Endodermal cell (in vitro differentiated cells): ENCODE data around the gene TRMT2A. TPM values are rescaled to one million over a fixed set of nuclear protein-coding genes. Genes with fewer than 3 reads are reported as not detected.
A peak's percentile ranks its signal among the peaks of the same experiment; 100 is the strongest.

Experiments
- DNase-seq: peaks from one replicate; pipeline ENCODE4 v3.0.0-alpha.2; 2017
- H3K27ac ChIP-seq: 2 replicates; pipeline ENCODE4 v1.5.1; 2013; ENCODE audit warnings: mild to moderate bottlenecking, low read depth, low read length, moderate library complexity
- H3K27me3 ChIP-seq: 2 replicates; pipeline ENCODE4 v1.6.1; 2013; ENCODE audit warnings: mild to moderate bottlenecking, low read length, moderate library complexity; ENCODE audit not compliant: insufficient read depth, control insufficient read depth, poor library complexity, severe bottlenecking
- H3K36me3 ChIP-seq: 2 replicates; pipeline ENCODE4 v1.7.0; 2013; ENCODE audit warnings: mild to moderate bottlenecking, low read length, moderate library complexity; ENCODE audit not compliant: control insufficient read depth, insufficient read depth
- H3K4me1 ChIP-seq: one replicate; pipeline ENCODE4 v1.7.0; 2013; ENCODE audit warnings: low read length; ENCODE audit not compliant: control insufficient read depth, insufficient read depth
- H3K4me3 ChIP-seq: 2 replicates; pipeline ENCODE4 v1.5.1; 2013; ENCODE audit warnings: mild to moderate bottlenecking, low read length, moderate library complexity
- H3K9ac ChIP-seq: 2 replicates; pipeline ENCODE4 v1.6.1; 2013; ENCODE audit warnings: mild to moderate bottlenecking, low read length, moderate library complexity; ENCODE audit not compliant: poor library complexity, severe bottlenecking; ENCODE audit errors: extremely low read depth
- H3K9me3 ChIP-seq: 2 replicates; pipeline ENCODE4 v1.6.1; 2013; ENCODE audit warnings: mild to moderate bottlenecking, low read length, moderate library complexity; ENCODE audit not compliant: control insufficient read depth
- H3K27ac Mint-ChIP-seq: 2 replicates; pipeline ENCODE4 v1.8.0; 2020; ENCODE audit warnings: mixed read lengths
- H3K27me3 Mint-ChIP-seq: 2 replicates; pipeline ENCODE4 v1.8.0; 2021; ENCODE audit warnings: mild to moderate bottlenecking, mixed read lengths; ENCODE audit not compliant: insufficient read depth
- H3K36me3 Mint-ChIP-seq: 2 replicates; pipeline ENCODE4 v1.8.0; 2020; ENCODE audit warnings: low read depth, mixed read lengths
- H3K4me1 Mint-ChIP-seq: 2 replicates; pipeline ENCODE4 v1.8.0; 2020; ENCODE audit warnings: mixed read lengths
- H3K4me3 Mint-ChIP-seq: 2 replicates; pipeline ENCODE4 v1.8.0; 2020; ENCODE audit warnings: mild to moderate bottlenecking, moderate library complexity, mixed read lengths
- H3K9me3 Mint-ChIP-seq: 2 replicates; pipeline ENCODE4 v1.8.0; 2020; ENCODE audit warnings: mild to moderate bottlenecking, mixed read lengths
- WGBS, 2 experiments: methylation state at CpG; one replicate each; pipeline versions ENCODE4 v1.1.5 to v1.1.7; 2013; ENCODE audit warnings: missing lambda C conversion rate in 2 of 2, mixed read lengths in 1 of 2; ENCODE audit not compliant: insufficient coverage in 1 of 2, insufficient read length in 1 of 2; 5-methylcytosine and 5-hydroxymethylcytosine counted together
- total RNA-seq, 2 donors: library from RNA; stranded (reverse); fragmentation: NEBNext Ultra II Directional in 1 of 2; extraction: Animal tissue kit (Norgen Biotek cat#: 25700) in 1 of 2; gene quantifications; 2 replicates in 1 of 2; 3 replicates in 1 of 2; pipeline ENCODE4 v1.2.1, GENCODE V29; 2021
- TF ChIP-seq, protein P1 (sequence below): fragments of 200-600 bp; sonication (generic); conservative IDR thresholded peaks from 2 replicates; pipeline ENCODE4 v1.5.0; 2021; ENCODE audit warnings: antibody characterized with exemption, mild to moderate bottlenecking

Gene TRMT2A
- total RNA-seq, 2 donors from 2014 or later, result 45.6 to 55.2 TPM

DNA sequence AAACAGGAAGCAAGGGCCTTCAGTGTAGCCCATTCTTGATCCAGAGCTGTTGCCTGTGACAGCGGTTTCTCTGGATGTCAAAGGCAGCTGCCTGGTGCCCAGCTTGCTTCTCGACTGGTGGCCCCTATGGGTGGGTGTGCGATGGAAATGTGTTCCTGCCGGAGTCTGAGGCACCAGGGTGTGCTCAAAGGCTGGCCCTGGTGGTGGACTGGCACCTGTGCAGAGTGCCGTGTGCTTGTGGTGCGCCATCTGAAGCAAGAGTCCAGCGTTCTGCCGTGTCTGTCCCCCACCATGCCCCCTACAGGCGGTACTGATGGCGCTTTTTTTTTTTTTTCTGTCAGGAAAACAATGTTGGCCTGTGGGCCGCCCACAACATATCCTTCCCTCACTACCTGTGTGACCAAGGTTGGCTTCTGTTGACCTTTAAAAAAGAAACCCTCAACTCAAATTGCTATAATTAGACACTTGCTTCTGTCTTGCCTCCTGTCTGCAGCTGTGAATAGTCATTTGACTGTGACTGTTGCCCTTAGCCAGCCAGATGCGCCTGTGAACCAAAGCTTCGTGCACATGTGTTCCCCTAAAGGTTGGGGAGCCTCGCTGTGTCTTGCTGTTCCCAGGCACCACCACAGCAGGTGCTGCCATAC lies 5.9 kb downstream of the TRMT2A start:
- H3K4me1 Mint-ChIP-seq, result no peaks in the 10 kb centered on the region
- peak; percentile 76 for DNase-seq
- Histone ChIP-seq H3K27me3 (no peaks in the 10 kb centered on the region), H3K9me3 (no peaks in the 10 kb centered on the region), H3K4me3 (no peak overlapping the region), H3K27ac (peak overlapping the region; percentile 49), H3K36me3 (peaks cover 66% of the 10 kb centered on the region), H3K4me1 (no peaks in the 10 kb centered on the region), H3K9ac (no peak overlapping the region)
- H3K27me3 Mint-ChIP-seq, result no peaks in the 10 kb centered on the region
- H3K9me3 Mint-ChIP-seq, result no peaks in the 10 kb centered on the region
- H3K4me3 Mint-ChIP-seq, result no peak overlapping the region
- peak overlapping the region; percentile 75 for H3K27ac Mint-ChIP-seq
- peaks cover 44% of the 10 kb centered on the region for H3K36me3 Mint-ChIP-seq
- WGBS, 2 experiments, result 72 to 87% methylated on average over 10 to 14 of the region's 14 CpGs
- TF ChIP-seq, protein P1, sequence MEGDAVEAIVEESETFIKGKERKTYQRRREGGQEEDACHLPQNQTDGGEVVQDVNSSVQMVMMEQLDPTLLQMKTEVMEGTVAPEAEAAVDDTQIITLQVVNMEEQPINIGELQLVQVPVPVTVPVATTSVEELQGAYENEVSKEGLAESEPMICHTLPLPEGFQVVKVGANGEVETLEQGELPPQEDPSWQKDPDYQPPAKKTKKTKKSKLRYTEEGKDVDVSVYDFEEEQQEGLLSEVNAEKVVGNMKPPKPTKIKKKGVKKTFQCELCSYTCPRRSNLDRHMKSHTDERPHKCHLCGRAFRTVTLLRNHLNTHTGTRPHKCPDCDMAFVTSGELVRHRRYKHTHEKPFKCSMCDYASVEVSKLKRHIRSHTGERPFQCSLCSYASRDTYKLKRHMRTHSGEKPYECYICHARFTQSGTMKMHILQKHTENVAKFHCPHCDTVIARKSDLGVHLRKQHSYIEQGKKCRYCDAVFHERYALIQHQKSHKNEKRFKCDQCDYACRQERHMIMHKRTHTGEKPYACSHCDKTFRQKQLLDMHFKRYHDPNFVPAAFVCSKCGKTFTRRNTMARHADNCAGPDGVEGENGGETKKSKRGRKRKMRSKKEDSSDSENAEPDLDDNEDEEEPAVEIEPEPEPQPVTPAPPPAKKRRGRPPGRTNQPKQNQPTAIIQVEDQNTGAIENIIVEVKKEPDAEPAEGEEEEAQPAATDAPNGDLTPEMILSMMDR, result peak; percentile 76

DNA sequence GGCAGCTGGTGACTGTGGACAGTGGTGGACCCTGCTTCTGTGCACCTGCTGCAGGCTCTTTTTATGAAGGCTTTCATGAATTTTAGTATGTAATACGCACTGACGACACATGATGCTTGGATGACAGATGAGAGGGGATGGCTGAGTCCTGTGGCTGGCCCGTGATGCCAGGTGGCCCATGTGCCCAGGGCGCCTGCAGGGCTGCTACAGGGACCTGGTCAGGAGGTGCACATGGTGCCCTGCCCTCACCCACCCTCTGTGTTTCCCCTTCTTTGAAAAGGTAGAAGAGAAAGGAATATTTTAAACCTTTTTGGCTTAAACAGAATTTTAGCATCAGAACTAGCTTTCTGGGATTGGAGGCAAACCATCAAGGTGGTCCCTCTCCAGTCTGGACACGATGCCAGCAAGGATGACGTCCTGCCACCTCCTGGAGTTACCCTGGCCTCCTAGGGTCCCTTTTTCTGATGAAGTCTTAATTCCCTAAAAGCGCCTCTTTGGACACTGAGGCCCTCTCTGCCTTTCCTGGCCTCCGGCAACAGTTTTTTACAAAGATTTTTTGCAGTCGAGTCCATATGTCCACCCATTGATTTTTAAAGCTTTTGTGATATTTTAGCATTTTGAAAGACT lies 6.6 kb downstream of the TRMT2A start:
- Mint-ChIP-seq H3K4me1 (no peaks in the 10 kb centered on the region), H3K4me3 (no peak overlapping the region), H3K27ac (peak overlapping the region; percentile 55), H3K9me3 (no peaks in the 10 kb centered on the region), H3K27me3 (no peaks in the 10 kb centered on the region), H3K36me3 (peaks cover 45% of the 10 kb centered on the region)
- WGBS, 2 experiments, result 94 to 95% methylated on average over 8 to 9 of the region's 9 CpGs
- H3K4me3 ChIP-seq, result no peak overlapping the region
- H3K36me3 ChIP-seq, result peaks cover 69% of the 10 kb centered on the region
- H3K9me3 ChIP-seq, result no peaks in the 10 kb centered on the region
- no peak for DNase-seq
- H3K4me1 ChIP-seq, result no peaks in the 10 kb centered on the region
- TF ChIP-seq, protein P1, result no peak
- H3K27ac ChIP-seq, result peak overlapping the region; percentile 49
- no peak overlapping the region for H3K9ac ChIP-seq
- no peaks in the 10 kb centered on the region for H3K27me3 ChIP-seq

DNA sequence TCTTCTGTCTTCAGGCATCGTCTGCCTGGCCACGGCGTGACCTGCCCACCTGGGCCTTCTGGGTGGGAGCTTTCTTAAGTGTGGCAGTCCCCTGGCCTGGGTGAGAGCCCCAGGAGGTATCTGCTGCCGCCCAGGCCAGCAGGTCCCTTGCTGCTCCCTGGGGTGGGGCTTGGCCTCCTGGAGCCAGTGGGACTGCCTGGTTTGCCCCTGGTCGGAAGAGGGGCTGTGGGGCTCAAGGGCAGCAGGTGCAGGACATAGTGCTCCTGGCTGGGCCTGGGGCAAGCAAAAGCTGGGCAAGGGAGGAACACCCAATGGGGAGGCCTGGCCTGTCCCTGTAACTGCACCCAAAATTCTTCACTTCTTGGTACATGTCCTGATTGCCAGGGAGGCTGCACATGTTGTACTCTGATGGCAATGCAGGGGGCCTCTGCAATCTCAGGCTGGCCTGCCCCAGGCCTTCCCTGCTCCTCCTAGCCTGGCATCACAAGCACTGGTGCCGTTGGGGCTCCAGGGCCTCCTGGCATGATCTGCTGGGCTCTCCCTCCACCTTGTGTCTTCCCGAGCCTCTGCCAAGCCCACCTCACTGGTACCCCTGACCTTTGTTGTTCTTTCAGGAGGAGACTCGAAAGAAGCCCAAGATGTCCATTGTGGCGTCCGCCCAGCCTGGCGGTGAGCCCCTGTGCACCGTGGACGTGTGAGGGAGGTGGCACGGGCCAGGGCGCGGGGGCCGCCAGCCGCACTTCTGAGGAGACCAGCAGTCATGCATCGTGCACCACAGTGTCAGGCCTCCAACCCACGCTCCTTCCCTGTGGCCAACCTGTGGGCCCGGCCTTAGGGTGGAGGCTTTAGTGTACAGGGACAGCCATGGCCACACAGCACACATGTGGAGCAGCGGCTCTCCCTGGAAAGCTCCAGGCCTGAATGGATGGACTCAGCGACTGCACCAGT lies 7.3 kb downstream of the TRMT2A start:
- Histone ChIP-seq H3K4me1 (no peaks in the 10 kb centered on the region), H3K27ac (peak overlapping the region; percentile 44), H3K9me3 (no peaks in the 10 kb centered on the region), H3K9ac (no peak overlapping the region), H3K27me3 (no peaks in the 10 kb centered on the region), H3K36me3 (peaks cover 71% of the 10 kb centered on the region), H3K4me3 (no peak overlapping the region)
- no peak overlapping the region for H3K4me3 Mint-ChIP-seq
- 92 to 96% methylated on average over 19 to 23 of the region's 23 CpGs for WGBS, 2 experiments
- H3K27ac Mint-ChIP-seq, result peak overlapping the region; percentile 55
- H3K9me3 Mint-ChIP-seq, result no peaks in the 10 kb centered on the region
- H3K27me3 Mint-ChIP-seq, result no peaks in the 10 kb centered on the region
- TF ChIP-seq, protein P1, result no peak
- peaks cover 43% of the 10 kb centered on the region for H3K36me3 Mint-ChIP-seq
- no peaks in the 10 kb centered on the region for H3K4me1 Mint-ChIP-seq
- DNase-seq, result no peak
